OCI-LY7 (cell line): ENCODE data around the gene PORCN.

Experiments
- EZH2phosphoT487 ChIP-seq: fragments of 200-600 bp; sonication (generic); IDR thresholded peaks from 2 replicates; pipeline ENCODE4 v1.6.1; 2018; ENCODE audit warnings: low read depth, borderline replicate concordance, mild to moderate bottlenecking, mixed run types, antibody characterized with exemption, low read length, moderate library complexity, mixed read lengths
- TF ChIP-seq, protein P1 (sequence below): fragments of 200-600 bp; sonication (generic); conservative IDR thresholded peaks from 2 replicates; pipeline ENCODE4 v1.5.1; 2014; ENCODE audit warnings: mild to moderate bottlenecking, antibody characterized with exemption, low read length, moderate library complexity, mixed read lengths

GRCh38 chrX:48514126-48514806, 5.5 kb downstream of the PORCN start:
- TF ChIP-seq, protein P1, sequence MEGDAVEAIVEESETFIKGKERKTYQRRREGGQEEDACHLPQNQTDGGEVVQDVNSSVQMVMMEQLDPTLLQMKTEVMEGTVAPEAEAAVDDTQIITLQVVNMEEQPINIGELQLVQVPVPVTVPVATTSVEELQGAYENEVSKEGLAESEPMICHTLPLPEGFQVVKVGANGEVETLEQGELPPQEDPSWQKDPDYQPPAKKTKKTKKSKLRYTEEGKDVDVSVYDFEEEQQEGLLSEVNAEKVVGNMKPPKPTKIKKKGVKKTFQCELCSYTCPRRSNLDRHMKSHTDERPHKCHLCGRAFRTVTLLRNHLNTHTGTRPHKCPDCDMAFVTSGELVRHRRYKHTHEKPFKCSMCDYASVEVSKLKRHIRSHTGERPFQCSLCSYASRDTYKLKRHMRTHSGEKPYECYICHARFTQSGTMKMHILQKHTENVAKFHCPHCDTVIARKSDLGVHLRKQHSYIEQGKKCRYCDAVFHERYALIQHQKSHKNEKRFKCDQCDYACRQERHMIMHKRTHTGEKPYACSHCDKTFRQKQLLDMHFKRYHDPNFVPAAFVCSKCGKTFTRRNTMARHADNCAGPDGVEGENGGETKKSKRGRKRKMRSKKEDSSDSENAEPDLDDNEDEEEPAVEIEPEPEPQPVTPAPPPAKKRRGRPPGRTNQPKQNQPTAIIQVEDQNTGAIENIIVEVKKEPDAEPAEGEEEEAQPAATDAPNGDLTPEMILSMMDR: no peak
- TF ChIP-seq EZH2phosphoT487: no peak
